ENCODE results near the gene TOLLIP. TPM values are rescaled to one million over a fixed set of nuclear protein-coding genes. Genes with fewer than 3 reads are reported as not detected.

The TOLLIP gene
- total RNA-seq, 2 donors from 2014 or later, result 32.9 to 34.1 TPM

GRCh38 chr11:1287928-1288327 is 21.5 kb downstream of the TOLLIP start:
- H3K27ac Mint-ChIP-seq, result no peak overlapping the region
- no peak for ATAC-seq (replicated peaks in 1 of 2)
- no peaks in the 10 kb centered on the region for H3K4me1 Mint-ChIP-seq (ENCODE audit: low read depth)
- H3K4me3 Mint-ChIP-seq, result no peak overlapping the region
- no peak for DNase-seq
- no peaks in the 10 kb centered on the region for H3K36me3 Mint-ChIP-seq (ENCODE audit: insufficient read depth in 2 of 2)
- H3K27me3 Mint-ChIP-seq (ENCODE audit: low read depth), result no peaks in the 10 kb centered on the region
- no peaks in the 10 kb centered on the region for H3K9me3 Mint-ChIP-seq

- no peak for ATAC-seq (replicated peaks in 1 of 2)
- H3K27me3 Mint-ChIP-seq (ENCODE audit: low read depth), result no peaks in the 10 kb centered on the region
- no peaks in the 10 kb centered on the region for H3K36me3 Mint-ChIP-seq (ENCODE audit: insufficient read depth in 2 of 2)
Measured at GRCh38 chr11:1285876-1286275, 23.6 kb downstream of the TOLLIP start.

GRCh38 chr11:1285316-1285744 is 24.1 kb downstream of the TOLLIP start:
- H3K36me3 Mint-ChIP-seq (ENCODE audit: insufficient read depth in 2 of 2), result peaks cover 0 to under 1% of the 10 kb centered on the region in 2 donors

More at GRCh38 chr11:1285876-1286275, 23.6 kb downstream of the TOLLIP start:
- Mint-ChIP-seq H3K27ac (no peak overlapping the region), H3K9me3 (no peaks in the 10 kb centered on the region), H3K4me3 (no peak overlapping the region), H3K4me1 (ENCODE audit: low read depth) (no peaks in the 10 kb centered on the region)
- DNase-seq, result no peak

GRCh38 chr11:1283906-1284305 is 25.5 kb downstream of the TOLLIP start:
- Mint-ChIP-seq H3K27me3 (ENCODE audit: low read depth) (no peaks in the 10 kb centered on the region), H3K4me3 (no peak overlapping the region), H3K9me3 (no peaks in the 10 kb centered on the region), H3K36me3 (ENCODE audit: insufficient read depth in 2 of 2) (peaks cover 0 to 2% of the 10 kb centered on the region in 2 donors), H3K27ac (no peak overlapping the region), H3K4me1 (ENCODE audit: low read depth) (no peaks in the 10 kb centered on the region)
- DNase-seq (no peak), ATAC-seq (replicated peaks in 1 of 2) (no peak)

More at GRCh38 chr11:1285316-1285744, 24.1 kb downstream of the TOLLIP start:
- H3K27ac Mint-ChIP-seq, result no peak overlapping the region
- no peaks in the 10 kb centered on the region for H3K9me3 Mint-ChIP-seq
- no peaks in the 10 kb centered on the region for H3K27me3 Mint-ChIP-seq (ENCODE audit: low read depth)
- H3K4me1 Mint-ChIP-seq (ENCODE audit: low read depth), result no peaks in the 10 kb centered on the region
- no peak for ATAC-seq (replicated peaks in 1 of 2)
- H3K4me3 Mint-ChIP-seq, result no peak overlapping the region
- DNase-seq, result no peak

GRCh38 chr11:1283091-1283511 is 26.3 kb downstream of the TOLLIP start:
- ATAC-seq (replicated peaks in 1 of 2) (no peak), DNase-seq (no peak)
- Mint-ChIP-seq H3K27ac (no peak overlapping the region), H3K4me3 (no peak overlapping the region), H3K27me3 (ENCODE audit: low read depth) (no peaks in the 10 kb centered on the region), H3K9me3 (no peaks in the 10 kb centered on the region), H3K36me3 (ENCODE audit: insufficient read depth in 2 of 2) (peaks cover 0 to 2% of the 10 kb centered on the region in 2 donors), H3K4me1 (ENCODE audit: low read depth) (no peaks in the 10 kb centered on the region)

- H3K27ac Mint-ChIP-seq, result no peak overlapping the region
- no peak for ATAC-seq (replicated peaks in 1 of 2)
Measured at GRCh38 chr11:1281974-1282365, 27.5 kb downstream of the TOLLIP start.

GRCh38 chr11:1281326-1281973 is 28.0 kb downstream of the TOLLIP start:
- H3K27me3 Mint-ChIP-seq (ENCODE audit: low read depth), result no peaks in the 10 kb centered on the region
- no peaks in the 10 kb centered on the region for H3K4me1 Mint-ChIP-seq (ENCODE audit: low read depth)
- ATAC-seq (replicated peaks in 1 of 2) (no peak), DNase-seq (no peak)
- no peak overlapping the region for H3K4me3 Mint-ChIP-seq
- no peaks in the 10 kb centered on the region for H3K9me3 Mint-ChIP-seq
- H3K27ac Mint-ChIP-seq, result no peak overlapping the region
- H3K36me3 Mint-ChIP-seq (ENCODE audit: insufficient read depth in 2 of 2), result peaks cover 1 to 3% of the 10 kb centered on the region in 2 donors

More at GRCh38 chr11:1281974-1282365, 27.5 kb downstream of the TOLLIP start:
- Mint-ChIP-seq H3K27me3 (ENCODE audit: low read depth) (no peaks in the 10 kb centered on the region), H3K4me3 (no peak overlapping the region), H3K36me3 (ENCODE audit: insufficient read depth in 2 of 2) (peaks cover 0 to 2% of the 10 kb centered on the region in 2 donors), H3K4me1 (ENCODE audit: low read depth) (no peaks in the 10 kb centered on the region), H3K9me3 (no peaks in the 10 kb centered on the region)
- no peak for DNase-seq

GRCh38 chr11:1280116-1281035 is 29.1 kb downstream of the TOLLIP start:
- DNase-seq (no peak), ATAC-seq (replicated peaks in 1 of 2) (no peak)
- H3K27me3 Mint-ChIP-seq (ENCODE audit: low read depth), result no peaks in the 10 kb centered on the region
- no peaks in the 10 kb centered on the region for H3K4me1 Mint-ChIP-seq (ENCODE audit: low read depth)
- H3K9me3 Mint-ChIP-seq, result no peaks in the 10 kb centered on the region
- H3K36me3 Mint-ChIP-seq (ENCODE audit: insufficient read depth in 2 of 2), result peaks cover 1 to 3% of the 10 kb centered on the region in 2 donors
- H3K4me3 Mint-ChIP-seq, result no peak overlapping the region
- H3K27ac Mint-ChIP-seq, result no peak overlapping the region

- DNase-seq, result no peak
- H3K4me3 Mint-ChIP-seq, result no peak overlapping the region
- peaks cover 1 to 3% of the 10 kb centered on the region in 2 donors for H3K36me3 Mint-ChIP-seq (ENCODE audit: insufficient read depth in 2 of 2)
- no peaks in the 10 kb centered on the region for H3K4me1 Mint-ChIP-seq (ENCODE audit: low read depth)
- H3K9me3 Mint-ChIP-seq, result no peaks in the 10 kb centered on the region
- H3K27me3 Mint-ChIP-seq (ENCODE audit: low read depth), result no peaks in the 10 kb centered on the region
- no peak overlapping the region for H3K27ac Mint-ChIP-seq
- ATAC-seq (replicated peaks in 1 of 2), result no peak
Measured at GRCh38 chr11:1279674-1280055, 29.8 kb downstream of the TOLLIP start.

GRCh38 chr11:1278766-1279673 is 30.4 kb downstream of the TOLLIP start:
- no peak for DNase-seq
- Mint-ChIP-seq H3K9me3 (no peaks in the 10 kb centered on the region), H3K27me3 (ENCODE audit: low read depth) (no peaks in the 10 kb centered on the region), H3K4me1 (ENCODE audit: low read depth) (no peaks in the 10 kb centered on the region), H3K27ac (no peak overlapping the region), H3K4me3 (no peak overlapping the region), H3K36me3 (ENCODE audit: insufficient read depth in 2 of 2) (peaks cover 1 to 3% of the 10 kb centered on the region in 2 donors)
- ATAC-seq (replicated peaks in 1 of 2), result no peak

- no peak for ATAC-seq (replicated peaks in 1 of 2)
- H3K4me1 Mint-ChIP-seq (ENCODE audit: low read depth), result no peaks in the 10 kb centered on the region
- H3K9me3 Mint-ChIP-seq, result no peaks in the 10 kb centered on the region
Measured at GRCh38 chr11:1277936-1278512, 31.4 kb downstream of the TOLLIP start.

GRCh38 chr11:1276866-1277615 is 32.4 kb downstream of the TOLLIP start:
- no peaks in the 10 kb centered on the region for H3K9me3 Mint-ChIP-seq
- H3K27me3 Mint-ChIP-seq (ENCODE audit: low read depth), result no peaks in the 10 kb centered on the region
- H3K4me3 Mint-ChIP-seq, result no peak overlapping the region
- no peak for DNase-seq
- no peak overlapping the region for H3K27ac Mint-ChIP-seq
- ATAC-seq (replicated peaks in 1 of 2), result no peak
- H3K36me3 Mint-ChIP-seq (ENCODE audit: insufficient read depth in 2 of 2), result peaks cover 1 to 3% of the 10 kb centered on the region in 2 donors
- H3K4me1 Mint-ChIP-seq (ENCODE audit: low read depth), result no peaks in the 10 kb centered on the region

More at GRCh38 chr11:1277936-1278512, 31.4 kb downstream of the TOLLIP start:
- no peak overlapping the region for H3K4me3 Mint-ChIP-seq
- H3K27ac Mint-ChIP-seq, result no peak overlapping the region
- DNase-seq, result no peak
- H3K27me3 Mint-ChIP-seq (ENCODE audit: low read depth), result no peaks in the 10 kb centered on the region
- peaks cover 1 to 3% of the 10 kb centered on the region in 2 donors for H3K36me3 Mint-ChIP-seq (ENCODE audit: insufficient read depth in 2 of 2)
